Body of pancreas (tissue), 4 donors: Measurements from ENCODE around the gene OTUB1. TPM values are rescaled to one million over a fixed set of nuclear protein-coding genes. Genes with fewer than 3 reads are reported as not detected.

Experiments
- ATAC-seq: fragments of 150-250 bp; one replicate; pipeline ENCODE4 v1.9.1; 2016
- DNase-seq, 4 donors: peaks; one replicate each; pipeline ENCODE4 v3.0.0-alpha.2; 2019
- H3K27ac ChIP-seq, 4 donors: fragments of 200-600 bp; sonication (generic); 1 replicate in 3 of 4; 2 replicates in 1 of 4; pipeline versions ENCODE4 v1.5.1 to v1.6.1; 2016 to 2019; ENCODE audit warnings: mild to moderate bottlenecking in 1 of 4, mixed read lengths in 1 of 4, moderate library complexity in 1 of 4
- H3K27me3 ChIP-seq, 2 donors: fragments of 200-600 bp; sonication (generic); one replicate each; pipeline ENCODE4 v1.6.0; 2016; ENCODE audit warnings: mild to moderate bottlenecking in 1 of 2
- H3K36me3 ChIP-seq, 2 donors: fragments of 200-600 bp; sonication (generic); replicated peaks in 1 of 2; 2 replicates each; pipeline ENCODE4 v1.5.1; 2016; ENCODE audit warnings: low read depth in 2 of 2; ENCODE audit not compliant: insufficient read depth in 1 of 2
- H3K4me1 ChIP-seq: fragments of 200-600 bp; sonication (generic); one replicate; pipeline ENCODE4 v1.6.0; 2016
- H3K4me3 ChIP-seq, 2 donors: fragments of 200-600 bp; sonication (generic); 1 replicate in 1 of 2; 2 replicates in 1 of 2; pipeline ENCODE4 v1.5.1; 2016 to 2019
- H3K9me3 ChIP-seq, 3 donors: fragments of 200-600 bp; sonication (generic); 1 replicate in 2 of 3; 2 replicates in 1 of 3; pipeline ENCODE4 v1.5.1; 2016
- CTCF ChIP-seq, 7 experiments: fragments of 450-650 bp in 4 of 7; fragments of 200-600 bp in 3 of 7; sonication (generic) in 3 of 7; IDR thresholded peaks; one replicate each; pipeline ENCODE4 v1.5.1; 2016 to 2019; ENCODE audit warnings: antibody characterized with exemption in 7 of 7
- POLR2A ChIP-seq, 3 donors: fragments of 450-650 bp; IDR thresholded peaks; one replicate each; pipeline ENCODE4 v1.6.1; 2016; ENCODE audit warnings: antibody characterized with exemption in 3 of 3, mild to moderate bottlenecking in 2 of 3
- WGBS, 2 donors: methylation state at CpG; one replicate each; pipeline ENCODE4 v1.1.5; 2017; 5-methylcytosine and 5-hydroxymethylcytosine counted together
- intact Hi-C: fragments of 100-400 bp; cut with DNase I; formaldehyde crosslinking; loops from one replicate; pipeline ENCODE4 v1.15.1; 2023
- total RNA-seq, 2 donors: library from RNA; depleted of rRNA; stranded (reverse); fragments of >200 nt; gene quantifications; one replicate each; pipeline ENCODE4 v1.1.0, GENCODE V29; 2016

OTUB1 gene
- total RNA-seq, 2 donors from 2014 or later: 20.8 to 36.3 TPM

- H3K27ac ChIP-seq: no peak overlapping the region
- H3K9me3 ChIP-seq: no peaks in the 10 kb centered on the region
- H3K36me3 ChIP-seq: no peaks in the 10 kb centered on the region
- no peak for TF ChIP-seq POLR2A (IDR thresholded peaks at IDR 0.05)
- no peak for TF ChIP-seq CTCF (IDR thresholded peaks at IDR 0.05)
- DNase-seq (no peak), ATAC-seq (no peak)
- no peaks in the 10 kb centered on the region for H3K27me3 ChIP-seq
- no peak overlapping the region for H3K4me3 ChIP-seq
- 80 to 91% methylated on average over 1 to 16 of the region's 16 CpGs for WGBS, 2 donors
- H3K4me1 ChIP-seq: peaks cover 15% of the 10 kb centered on the region
- intact Hi-C loops: no loop called here
Measured at GRCh38 chr11:64039012-64039665, 52.9 kb downstream of the OTUB1 start.

DNA sequence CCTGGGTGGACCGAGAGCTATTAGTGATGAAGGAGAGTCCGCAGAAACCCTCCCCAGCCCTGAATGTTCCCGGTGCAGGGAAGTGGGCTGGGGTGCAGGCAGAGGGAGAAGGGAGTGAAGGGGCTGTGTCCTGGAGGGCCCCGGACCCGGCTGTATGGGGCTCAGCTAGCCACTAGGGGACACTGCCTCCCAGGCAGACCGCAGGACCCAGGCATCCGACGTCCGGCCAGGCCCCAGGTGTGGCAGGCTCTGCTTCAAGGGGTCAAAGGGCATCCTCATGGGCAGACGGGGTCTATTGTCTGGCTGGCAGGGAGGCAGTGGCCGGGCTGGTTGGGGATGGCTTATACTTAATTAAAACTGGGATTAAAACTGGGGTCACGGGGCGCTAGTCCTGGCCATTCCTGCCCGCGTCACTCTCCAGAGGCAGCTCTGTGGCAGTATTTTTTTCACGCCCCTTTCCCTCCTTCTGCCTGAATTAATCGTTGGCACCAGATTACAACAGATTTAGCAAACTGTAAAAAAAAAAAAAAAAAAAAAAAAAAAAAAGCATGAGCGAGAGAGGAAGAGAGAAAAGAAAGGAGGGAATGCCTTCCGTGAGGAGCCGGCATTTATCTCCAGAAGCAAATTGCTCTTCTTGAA, 54.6 kb downstream of the OTUB1 start:
- no peak overlapping the region for H3K27ac ChIP-seq
- H3K27me3 ChIP-seq: no peaks in the 10 kb centered on the region
- H3K4me3 ChIP-seq: no peak overlapping the region
- peak in 6 of 7 experiments; percentile 28 to 57 (median 45) for TF ChIP-seq CTCF (IDR thresholded peaks at IDR 0.05)
- TF ChIP-seq POLR2A (IDR thresholded peaks at IDR 0.05): no peak
- no peaks in the 10 kb centered on the region for H3K9me3 ChIP-seq
- no peak for ATAC-seq
- DNase-seq: peak; percentile 11 to 39 (median 26)
- H3K36me3 ChIP-seq: no peaks in the 10 kb centered on the region
- WGBS, 2 donors: 66 to 79% methylated on average over 11 to 19 of the region's 20 CpGs
- peaks cover 15% of the 10 kb centered on the region for H3K4me1 ChIP-seq
- intact Hi-C loops: no loop called here

DNA sequence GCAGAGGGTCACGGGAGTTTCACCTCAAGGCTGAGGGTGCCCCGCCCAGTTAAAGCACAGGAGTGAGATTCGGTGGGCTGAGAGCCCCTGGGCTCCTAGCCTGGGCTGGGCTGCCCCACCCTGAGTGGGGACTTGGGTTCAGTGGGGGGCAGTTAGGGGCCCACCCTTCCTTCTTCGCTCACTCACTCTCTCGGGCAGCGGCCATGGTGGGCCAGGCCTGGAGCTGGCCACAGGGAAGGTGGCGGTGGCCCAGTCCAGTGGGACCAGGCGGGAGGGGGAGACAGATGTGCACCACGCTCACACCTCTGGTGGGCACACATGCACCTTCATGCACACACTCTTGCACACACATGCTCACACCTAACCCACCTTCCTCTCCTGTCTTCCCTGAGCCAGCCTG, 55.6 kb downstream of the OTUB1 start:
- TF ChIP-seq CTCF (IDR thresholded peaks at IDR 0.05) (no peak), POLR2A (IDR thresholded peaks at IDR 0.05) (no peak)
- WGBS, 2 donors: 94 to 100% methylated on average over 1 to 9 of the region's 9 CpGs
- Histone ChIP-seq H3K4me3 (no peak overlapping the region), H3K4me1 (peaks cover 4% of the 10 kb centered on the region), H3K9me3 (no peaks in the 10 kb centered on the region), H3K36me3 (no peaks in the 10 kb centered on the region), H3K27me3 (no peaks in the 10 kb centered on the region), H3K27ac (no peak overlapping the region)
- DNase-seq: no peak
- ATAC-seq: no peak
- intact Hi-C loops: no loop called here

DNA sequence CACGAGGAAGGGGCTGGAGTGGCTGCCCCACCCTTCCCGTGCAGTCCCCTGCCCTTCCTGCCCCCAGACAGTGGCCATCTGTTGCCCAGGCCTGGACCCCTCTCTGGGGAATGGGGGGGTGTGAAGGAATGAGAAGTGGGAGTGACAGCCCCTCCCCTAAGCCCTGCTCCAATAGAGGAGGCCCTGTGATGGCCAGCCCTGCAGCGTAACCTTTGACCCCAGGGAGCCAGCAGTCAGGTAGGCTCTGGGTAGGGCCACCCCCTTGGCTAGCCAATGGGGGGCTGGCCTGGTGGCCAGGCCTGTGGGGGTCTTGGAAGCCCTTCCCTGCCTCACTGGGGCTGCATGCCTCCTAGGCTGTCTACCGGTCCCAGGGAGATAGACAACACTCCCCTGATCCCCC, 56.1 kb downstream of the OTUB1 start:
- Histone ChIP-seq H3K27me3 (no peaks in the 10 kb centered on the region), H3K4me1 (no peaks in the 10 kb centered on the region), H3K4me3 (no peak overlapping the region), H3K27ac (no peak overlapping the region), H3K36me3 (no peaks in the 10 kb centered on the region), H3K9me3 (no peaks in the 10 kb centered on the region)
- no peak for DNase-seq
- TF ChIP-seq POLR2A (IDR thresholded peaks at IDR 0.05): no peak
- TF ChIP-seq CTCF (IDR thresholded peaks at IDR 0.05): no peak
- 83 to 94% methylated on average over 2 to 4 of the region's 4 CpGs for WGBS, 2 donors
- intact Hi-C loops: no loop called here
- no peak for ATAC-seq

DNA sequence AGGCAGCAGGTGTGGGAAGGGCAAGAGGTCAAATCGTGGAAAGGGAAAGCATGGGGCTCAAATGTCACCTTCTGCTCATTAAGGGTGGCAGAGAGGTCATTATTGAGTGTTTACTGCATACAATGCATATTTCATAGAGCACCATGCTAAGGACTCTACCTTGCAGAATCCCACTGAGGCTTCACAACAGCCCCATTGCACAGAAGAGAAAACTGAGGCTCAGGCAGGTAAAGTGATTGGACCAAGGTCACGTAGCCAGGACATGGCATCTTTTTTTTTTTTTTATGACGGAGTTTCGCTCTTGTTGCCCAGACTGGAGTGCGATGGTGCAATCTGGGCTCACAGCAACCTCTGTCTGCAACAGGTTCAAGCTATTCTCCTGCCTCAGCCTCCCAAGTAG, 57.3 kb downstream of the OTUB1 start:
- 83 to 93% methylated on average over 5 of the region's 5 CpGs for WGBS, 2 donors
- intact Hi-C loops: no loop called here

More for the DNA sequence above, 57.3 kb downstream of the OTUB1 start:
- H3K4me3 ChIP-seq: no peak overlapping the region
- H3K4me1 ChIP-seq: no peaks in the 10 kb centered on the region
- TF ChIP-seq POLR2A (IDR thresholded peaks at IDR 0.05) (no peak), CTCF (IDR thresholded peaks at IDR 0.05) (no peak)
- no peaks in the 10 kb centered on the region for H3K9me3 ChIP-seq
- H3K27me3 ChIP-seq: no peaks in the 10 kb centered on the region
- no peaks in the 10 kb centered on the region for H3K36me3 ChIP-seq
- no peak for DNase-seq
- no peak for ATAC-seq
- H3K27ac ChIP-seq: no peak overlapping the region
